Measurements from ENCODE around the gene RFC4. TPM values are rescaled to one million over a fixed set of nuclear protein-coding genes. Genes with fewer than 3 reads are reported as not detected.

Gene RFC4
- total and polyA plus RNA-seq, 2 of the 13 experiments (the other 11 are each of a cell fraction or from before 2014, with no cell fraction given), result 18.5 to 103 TPM

- no peak for TF ChIP-seq RFXAP (CRISPR knock-in tag; IDR thresholded peaks at IDR 0.05; ENCODE audit: borderline replicate concordance)
- peak; percentile 74 for TF ChIP-seq RBM39 (IDR thresholded peaks at IDR 0.05; ENCODE audit: low read depth, low read length, poor library complexity, severe bottlenecking)
- no peak for TF ChIP-seq PHF5A (CRISPR knock-in tag; IDR thresholded peaks at IDR 0.05; ENCODE audit: low read depth, unreplicated experiment)
- TF ChIP-seq KDM1A (CRISPR knock-in tag; IDR thresholded peaks at IDR 0.05), result no peak
- 0 out of 2 replicates have a peak, but pooled peaks have one; percentile 78 for TF ChIP-seq ZIK1 (CRISPR knock-in tag; IDR thresholded peaks at IDR 0.05; ENCODE audit: borderline replicate concordance, low read depth)
- no peak for TF ChIP-seq SNAPC4 (CRISPR knock-in tag; IDR thresholded peaks at IDR 0.05)
- 0 out of 2 replicates have a peak, but pooled peaks have one; percentile 63 for TF ChIP-seq GPN1 (CRISPR knock-in tag; IDR thresholded peaks at IDR 0.05; ENCODE audit: borderline replicate concordance)
- no peak for TF ChIP-seq ATF1 (CRISPR knock-in tag; IDR thresholded peaks at IDR 0.05)
- no peak for TF ChIP-seq AHDC1 (CRISPR knock-in tag; IDR thresholded peaks at IDR 0.05; ENCODE audit: borderline replicate concordance)
- TF ChIP-seq RARG (CRISPR knock-in tag; IDR thresholded peaks at IDR 0.05; ENCODE audit: low read depth), result no peak
- TF ChIP-seq ZNF609 (CRISPR knock-in tag; IDR thresholded peaks at IDR 0.05; ENCODE audit: borderline replicate concordance), result peak; percentile 57; the same call in 1 of the 2 replicates
- peak; percentile 22; the same call in 1 of the 2 replicates for TF ChIP-seq ARNTL (CRISPR knock-in tag; IDR thresholded peaks at IDR 0.05)
Measured at GRCh38 chr3:186783731-186784515, 22.4 kb downstream of the RFC4 start (continued).

All from HepG2 (cell line).